HG02938 (cell line): ENCODE results near the gene MYF6.
A peak's percentile ranks its signal among the peaks of the same experiment; 100 is the strongest.

Source experiments
- ATAC-seq: cut with Tn5 transposase; IDR thresholded peaks from one replicate; pipeline ENCODE4 v1.9.1; 2021; ENCODE audit warnings: mild to moderate bottlenecking, moderate library complexity; ENCODE audit not compliant: unreplicated experiment

The MYF6 gene

GRCh38 chr12:80749456-80749855 lies 42.0 kb downstream of the MYF6 start:
- ATAC-seq: no peak

- ATAC-seq: no peak
These were observed 45.0 kb downstream of the MYF6 start for GRCh38 chr12:80752464-80752863.

- no peak for ATAC-seq
These were observed 46.8 kb downstream of the MYF6 start for GRCh38 chr12:80754274-80754673.

GRCh38 chr12:80756875-80757274 lies 49.4 kb downstream of the MYF6 start:
- ATAC-seq: peak; percentile 60
